GM13976 (cell line): ENCODE data around the gene TSSK2.

Experiments used
- DNase-seq: peaks from one replicate; pipeline ENCODE4 v3.0.0; 2012; ENCODE audit warnings: low spot score
- CTCF ChIP-seq: IDR thresholded peaks from 2 replicates; pipeline ENCODE4 v1.5.1; 2012; ENCODE audit warnings: borderline replicate concordance, mild to moderate bottlenecking; ENCODE audit not compliant: insufficient read depth; ENCODE audit errors: extremely low read depth, missing control alignments, control extremely low read depth
- in situ Hi-C: fragments of 300-500 bp; cut with MboI; formaldehyde crosslinking; loops from one replicate; pipeline ENCODE4 v1.12.0; 2022; ENCODE audit warnings: low sequenced_read_pairs, mixed read lengths, inconsistent platforms; ENCODE audit not compliant: unreplicated experiment

TSSK2 gene

GRCh38 chr22:19094393-19094997, 36.6 kb upstream of the TSSK2 start:
- in situ Hi-C loops: no loop called here
- DNase-seq: no peak
- no peak for TF ChIP-seq CTCF

- TF ChIP-seq CTCF: no peak
- in situ Hi-C loops: no loop called here
- DNase-seq: no peak
Observed at GRCh38 chr22:19096555-19096954, 34.6 kb upstream of the TSSK2 start.

GRCh38 chr22:19097518-19097917, 33.6 kb upstream of the TSSK2 start:
- DNase-seq: no peak
- TF ChIP-seq CTCF: no peak
- in situ Hi-C loops: no loop called here

- TF ChIP-seq CTCF: no peak
- in situ Hi-C loops: no loop called here
- no peak for DNase-seq
Observed at GRCh38 chr22:19098157-19098556, 33.0 kb upstream of the TSSK2 start.

- in situ Hi-C loops: no loop called here
- no peak for DNase-seq
- TF ChIP-seq CTCF: no peak
Observed at GRCh38 chr22:19103880-19104821, 27.0 kb upstream of the TSSK2 start.

GRCh38 chr22:19105456-19105855, 25.7 kb upstream of the TSSK2 start:
- in situ Hi-C loops: no loop called here
- TF ChIP-seq CTCF: no peak
- no peak for DNase-seq
